Chondrocyte (in vitro differentiated cells): ENCODE results near the gene DGCR2. TPM values are rescaled to one million over a fixed set of nuclear protein-coding genes. Genes with fewer than 3 reads are reported as not detected.

Experiments used
- DNase-seq: peaks from one replicate; pipeline ENCODE4 v3.0.0; 2021; ENCODE audit warnings: mixed read lengths, low spot score
- H3K27ac Mint-ChIP-seq: one replicate; pipeline ENCODE4 v1.8.0; 2021; ENCODE audit warnings: mild to moderate bottlenecking, moderate library complexity, mixed read lengths; ENCODE audit not compliant: unreplicated experiment
- H3K27me3 Mint-ChIP-seq: 2 replicates; pipeline ENCODE4 v1.8.0; 2021; ENCODE audit warnings: low read depth, mixed read lengths
- H3K36me3 Mint-ChIP-seq: 2 replicates; pipeline ENCODE4 v1.8.0; 2021; ENCODE audit warnings: low read depth, mixed read lengths
- H3K4me1 Mint-ChIP-seq: 2 replicates; pipeline ENCODE4 v1.8.0; 2021; ENCODE audit warnings: low read depth, mild to moderate bottlenecking, mixed read lengths
- H3K4me3 Mint-ChIP-seq: one replicate; pipeline ENCODE4 v1.8.0; 2021; ENCODE audit warnings: mild to moderate bottlenecking, moderate library complexity, mixed read lengths; ENCODE audit not compliant: unreplicated experiment
- H3K9me3 Mint-ChIP-seq: 2 replicates; pipeline ENCODE4 v1.8.0; 2021; ENCODE audit warnings: low read depth, mixed read lengths
- total RNA-seq: library from RNA; stranded (reverse); gene quantifications from 3 replicates; pipeline ENCODE4 v1.2.1, GENCODE V29; 2021
- TF ChIP-seq, protein P1 (sequence below): fragments of 200-600 bp; sonication (generic); IDR thresholded peaks from 2 replicates; pipeline ENCODE4 v1.5.0; 2021; ENCODE audit warnings: antibody characterized with exemption, mild to moderate bottlenecking, moderate library complexity

Gene DGCR2
- total RNA-seq, 1 donor from 2014 or later, result 45.8 TPM

GRCh38 chr22:19136915-19137314 is 14.7 kb upstream of the DGCR2 start:
- peaks cover 41% of the 10 kb centered on the region for H3K36me3 Mint-ChIP-seq
- no peaks in the 10 kb centered on the region for H3K4me1 Mint-ChIP-seq
- no peak for DNase-seq
- H3K9me3 Mint-ChIP-seq, result no peaks in the 10 kb centered on the region
- H3K27me3 Mint-ChIP-seq, result no peaks in the 10 kb centered on the region
- no peak overlapping the region for H3K4me3 Mint-ChIP-seq
- no peak overlapping the region for H3K27ac Mint-ChIP-seq
- TF ChIP-seq, protein P1, sequence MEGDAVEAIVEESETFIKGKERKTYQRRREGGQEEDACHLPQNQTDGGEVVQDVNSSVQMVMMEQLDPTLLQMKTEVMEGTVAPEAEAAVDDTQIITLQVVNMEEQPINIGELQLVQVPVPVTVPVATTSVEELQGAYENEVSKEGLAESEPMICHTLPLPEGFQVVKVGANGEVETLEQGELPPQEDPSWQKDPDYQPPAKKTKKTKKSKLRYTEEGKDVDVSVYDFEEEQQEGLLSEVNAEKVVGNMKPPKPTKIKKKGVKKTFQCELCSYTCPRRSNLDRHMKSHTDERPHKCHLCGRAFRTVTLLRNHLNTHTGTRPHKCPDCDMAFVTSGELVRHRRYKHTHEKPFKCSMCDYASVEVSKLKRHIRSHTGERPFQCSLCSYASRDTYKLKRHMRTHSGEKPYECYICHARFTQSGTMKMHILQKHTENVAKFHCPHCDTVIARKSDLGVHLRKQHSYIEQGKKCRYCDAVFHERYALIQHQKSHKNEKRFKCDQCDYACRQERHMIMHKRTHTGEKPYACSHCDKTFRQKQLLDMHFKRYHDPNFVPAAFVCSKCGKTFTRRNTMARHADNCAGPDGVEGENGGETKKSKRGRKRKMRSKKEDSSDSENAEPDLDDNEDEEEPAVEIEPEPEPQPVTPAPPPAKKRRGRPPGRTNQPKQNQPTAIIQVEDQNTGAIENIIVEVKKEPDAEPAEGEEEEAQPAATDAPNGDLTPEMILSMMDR, result no peak

- Mint-ChIP-seq H3K4me3 (no peak overlapping the region), H3K36me3 (peaks cover 41% of the 10 kb centered on the region), H3K9me3 (no peaks in the 10 kb centered on the region), H3K27ac (no peak overlapping the region), H3K4me1 (no peaks in the 10 kb centered on the region), H3K27me3 (no peaks in the 10 kb centered on the region)
- TF ChIP-seq, protein P1, result no peak
- no peak for DNase-seq
Observed at GRCh38 chr22:19134874-19135273, 12.7 kb upstream of the DGCR2 start.

DNA sequence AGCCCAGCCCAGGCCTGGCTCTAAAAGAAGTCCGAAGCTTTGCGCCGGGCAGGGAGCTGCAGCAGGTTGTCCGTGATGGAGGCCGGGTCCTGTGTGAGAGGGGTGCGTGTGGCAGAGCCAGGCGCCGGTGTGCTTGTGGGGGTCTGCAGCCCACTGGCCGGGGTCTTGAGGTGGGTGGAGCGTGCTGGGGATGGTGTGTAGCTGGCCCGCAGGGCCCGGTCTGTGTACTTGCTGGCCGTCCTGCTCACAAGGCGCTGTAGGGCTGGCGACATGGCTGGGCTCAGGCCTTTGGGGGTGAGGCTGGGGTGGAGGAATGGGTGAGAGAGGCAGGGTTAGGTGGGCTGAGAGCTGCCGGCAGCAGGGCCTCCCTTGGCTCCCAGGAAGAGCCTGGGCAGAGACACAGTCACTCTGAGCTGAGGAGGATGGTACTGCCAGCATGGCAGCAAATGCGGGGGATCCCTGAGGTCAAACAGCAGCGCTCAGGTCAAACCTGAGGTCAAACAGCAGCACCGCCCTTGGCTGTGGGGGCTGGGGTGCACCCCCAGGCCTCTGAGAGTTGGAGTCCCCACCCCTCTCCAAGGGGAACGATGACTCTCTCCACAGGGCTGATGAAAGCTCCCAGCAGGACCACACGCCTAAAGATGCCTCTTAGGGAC is 12.1 kb upstream of the DGCR2 start:
- no peaks in the 10 kb centered on the region for H3K4me1 Mint-ChIP-seq
- no peak overlapping the region for H3K27ac Mint-ChIP-seq
- no peak overlapping the region for H3K4me3 Mint-ChIP-seq
- DNase-seq, result peak; percentile 93
- H3K36me3 Mint-ChIP-seq, result peaks cover 41% of the 10 kb centered on the region
- H3K9me3 Mint-ChIP-seq, result no peaks in the 10 kb centered on the region
- TF ChIP-seq, protein P1, result no peak
- no peaks in the 10 kb centered on the region for H3K27me3 Mint-ChIP-seq

DNA sequence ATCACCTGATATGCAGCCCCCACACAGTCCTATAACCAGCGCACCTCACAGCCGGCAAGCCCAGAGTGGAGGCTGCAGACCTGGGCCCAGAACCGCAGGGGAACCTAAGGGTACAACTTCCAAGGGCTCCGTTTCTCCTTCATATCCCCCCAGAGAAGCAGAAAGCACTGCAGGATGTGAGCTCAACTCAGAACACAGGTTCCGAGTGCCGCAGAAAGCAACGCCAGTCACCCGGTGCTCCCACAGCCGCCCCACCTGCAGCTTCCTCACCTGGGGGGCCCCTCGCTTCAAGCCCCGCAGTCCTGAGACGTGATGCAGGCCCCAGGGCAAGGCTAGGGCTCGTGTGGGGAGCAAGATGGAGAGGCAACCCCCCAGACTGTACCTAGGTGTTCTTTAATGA is 11.3 kb upstream of the DGCR2 start:
- Mint-ChIP-seq H3K36me3 (peaks cover 37% of the 10 kb centered on the region), H3K27me3 (no peaks in the 10 kb centered on the region), H3K4me1 (no peaks in the 10 kb centered on the region), H3K27ac (no peak overlapping the region), H3K4me3 (no peak overlapping the region), H3K9me3 (no peaks in the 10 kb centered on the region)
- DNase-seq, result no peak
- TF ChIP-seq, protein P1, result no peak

GRCh38 chr22:19132693-19133400 is 10.6 kb upstream of the DGCR2 start:
- H3K27me3 Mint-ChIP-seq, result no peaks in the 10 kb centered on the region
- H3K4me1 Mint-ChIP-seq, result no peaks in the 10 kb centered on the region
- no peaks in the 10 kb centered on the region for H3K9me3 Mint-ChIP-seq
- no peak overlapping the region for H3K27ac Mint-ChIP-seq
- H3K36me3 Mint-ChIP-seq, result peaks cover 37% of the 10 kb centered on the region
- TF ChIP-seq, protein P1, result no peak
- no peak for DNase-seq
- H3K4me3 Mint-ChIP-seq, result no peak overlapping the region
